HUES48 (cell line): ENCODE results near the gene BARX1.

Source experiments
- H3K27ac ChIP-seq: one replicate; pipeline ENCODE4 v1.7.0; 2013; ENCODE audit warnings: low read depth, low read length, inconsistent platforms
- H3K27me3 ChIP-seq: 2 replicates; pipeline ENCODE4 v1.6.1; 2013; ENCODE audit warnings: mild to moderate bottlenecking, low read length; ENCODE audit not compliant: control insufficient read depth, insufficient read depth
- H3K36me3 ChIP-seq: 2 replicates; pipeline ENCODE4 v1.6.1; 2013; ENCODE audit warnings: low read length; ENCODE audit not compliant: control insufficient read depth, insufficient read depth
- H3K4me1 ChIP-seq: 2 replicates; pipeline ENCODE4 v1.6.1; 2013; ENCODE audit warnings: mild to moderate bottlenecking, low read length; ENCODE audit not compliant: control insufficient read depth, insufficient read depth
- H3K4me3 ChIP-seq: 2 replicates; pipeline ENCODE4 v1.5.1; 2013; ENCODE audit warnings: mild to moderate bottlenecking, low read depth, low read length
- H3K9ac ChIP-seq: 2 replicates; pipeline ENCODE4 v1.6.1; 2013; ENCODE audit warnings: mild to moderate bottlenecking, low read depth, low read length, moderate library complexity
- H3K9me3 ChIP-seq: 2 replicates; pipeline ENCODE4 v1.6.1; 2013; ENCODE audit warnings: low read length; ENCODE audit not compliant: control insufficient read depth, insufficient read depth

BARX1 gene

GRCh38 chr9:93911136-93911745, 43.9 kb downstream of the BARX1 start:
- Histone ChIP-seq H3K9me3 (no peaks in the 10 kb centered on the region), H3K27ac (no peak overlapping the region), H3K4me1 (peaks cover 4% of the 10 kb centered on the region; the same call in 1 of the 2 replicates), H3K9ac (no peak overlapping the region), H3K4me3 (no peak overlapping the region), H3K36me3 (no peaks in the 10 kb centered on the region), H3K27me3 (no peaks in the 10 kb centered on the region)

GRCh38 chr9:93910598-93910997, 44.6 kb downstream of the BARX1 start:
- no peak overlapping the region for H3K27ac ChIP-seq
- no peak overlapping the region for H3K9ac ChIP-seq
- H3K4me1 ChIP-seq: peaks cover 4% of the 10 kb centered on the region; the same call in 1 of the 2 replicates
- no peaks in the 10 kb centered on the region for H3K9me3 ChIP-seq
- no peak overlapping the region for H3K4me3 ChIP-seq
- no peaks in the 10 kb centered on the region for H3K36me3 ChIP-seq
- H3K27me3 ChIP-seq: no peaks in the 10 kb centered on the region

- Histone ChIP-seq H3K9ac (no peak overlapping the region), H3K36me3 (no peaks in the 10 kb centered on the region), H3K4me1 (peaks cover 4% of the 10 kb centered on the region; the same call in 1 of the 2 replicates), H3K27me3 (no peaks in the 10 kb centered on the region), H3K9me3 (no peaks in the 10 kb centered on the region), H3K27ac (no peak overlapping the region), H3K4me3 (no peak overlapping the region)
These were observed 45.0 kb downstream of the BARX1 start for GRCh38 chr9:93910196-93910595.

GRCh38 chr9:93909242-93909616, 45.9 kb downstream of the BARX1 start:
- H3K4me3 ChIP-seq: no peak overlapping the region
- H3K9ac ChIP-seq: no peak overlapping the region
- peaks cover 4% of the 10 kb centered on the region; the same call in 1 of the 2 replicates for H3K4me1 ChIP-seq
- H3K36me3 ChIP-seq: no peaks in the 10 kb centered on the region
- H3K27ac ChIP-seq: no peak overlapping the region
- H3K27me3 ChIP-seq: no peaks in the 10 kb centered on the region
- no peaks in the 10 kb centered on the region for H3K9me3 ChIP-seq

GRCh38 chr9:93908591-93909241, 46.4 kb downstream of the BARX1 start:
- Histone ChIP-seq H3K4me1 (peaks cover 4% of the 10 kb centered on the region; the same call in 1 of the 2 replicates), H3K4me3 (no peak overlapping the region), H3K27ac (no peak overlapping the region), H3K27me3 (no peaks in the 10 kb centered on the region), H3K9me3 (no peaks in the 10 kb centered on the region), H3K9ac (no peak overlapping the region), H3K36me3 (no peaks in the 10 kb centered on the region)

- Histone ChIP-seq H3K9ac (no peak overlapping the region), H3K4me1 (peaks cover 4% of the 10 kb centered on the region; the same call in 1 of the 2 replicates), H3K4me3 (no peak overlapping the region), H3K27me3 (no peaks in the 10 kb centered on the region), H3K27ac (no peak overlapping the region), H3K9me3 (no peaks in the 10 kb centered on the region), H3K36me3 (no peaks in the 10 kb centered on the region)
These were observed 47.5 kb downstream of the BARX1 start for GRCh38 chr9:93907551-93908199.

- Histone ChIP-seq H3K36me3 (no peaks in the 10 kb centered on the region), H3K27me3 (no peaks in the 10 kb centered on the region), H3K4me1 (no peaks in the 10 kb centered on the region), H3K9ac (no peak overlapping the region), H3K9me3 (no peaks in the 10 kb centered on the region), H3K4me3 (no peak overlapping the region), H3K27ac (no peak overlapping the region)
These were observed 48.8 kb downstream of the BARX1 start for GRCh38 chr9:93906195-93906880.

- no peaks in the 10 kb centered on the region for H3K4me1 ChIP-seq
- H3K9ac ChIP-seq: no peak overlapping the region
- no peaks in the 10 kb centered on the region for H3K36me3 ChIP-seq
- H3K4me3 ChIP-seq: no peak overlapping the region
- H3K9me3 ChIP-seq: no peaks in the 10 kb centered on the region
- H3K27me3 ChIP-seq: no peaks in the 10 kb centered on the region
- H3K27ac ChIP-seq: no peak overlapping the region
These were observed 49.6 kb downstream of the BARX1 start for GRCh38 chr9:93905473-93906133.

- no peak overlapping the region for H3K9ac ChIP-seq
- H3K27ac ChIP-seq: no peak overlapping the region
- no peaks in the 10 kb centered on the region for H3K4me1 ChIP-seq
- H3K4me3 ChIP-seq: no peak overlapping the region
- H3K36me3 ChIP-seq: no peaks in the 10 kb centered on the region
- no peaks in the 10 kb centered on the region for H3K9me3 ChIP-seq
- H3K27me3 ChIP-seq: no peaks in the 10 kb centered on the region
These were observed 50.3 kb downstream of the BARX1 start for GRCh38 chr9:93904649-93905472.
